ENCODE data around the gene WFDC6.
"Not testable (repeated sequence)": the region's sequence is repeated elsewhere in the genome, so short reads cannot be mapped to it uniquely, and the experiment has no call there.

The WFDC6 gene

DNA sequence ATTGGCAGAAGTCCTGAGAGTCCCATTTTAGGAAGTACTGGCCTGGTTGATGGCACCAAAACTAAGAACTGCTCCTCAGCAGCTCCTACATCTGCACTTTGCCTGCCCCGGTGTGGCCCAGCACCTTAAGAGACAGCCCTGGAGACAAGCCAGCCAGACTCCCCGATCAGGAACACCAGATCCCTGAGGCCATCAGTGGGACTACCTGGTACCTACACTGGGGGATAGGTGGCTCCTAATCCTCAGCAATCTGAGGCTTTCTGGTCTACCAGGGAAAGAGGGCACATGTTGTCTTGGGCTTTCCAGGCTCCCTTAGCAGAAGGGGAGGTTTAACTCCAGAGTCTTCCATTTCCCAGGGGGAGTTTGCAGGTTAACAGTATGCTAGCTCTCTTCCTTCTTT is at the start of gene WFDC6:
Gene WFDC6 (minus strand): TSS at position 101 of the 400 bp plus-strand sequence. CDS start 75 bp downstream, at position 26.
- no peak for DNase-seq (ENCODE audit: low spot score)

GRCh38 chr20:45588800-45589199 is 49.5 kb upstream of the WFDC6 start:
- no peak for DNase-seq (ENCODE audit: low spot score)

DNA sequence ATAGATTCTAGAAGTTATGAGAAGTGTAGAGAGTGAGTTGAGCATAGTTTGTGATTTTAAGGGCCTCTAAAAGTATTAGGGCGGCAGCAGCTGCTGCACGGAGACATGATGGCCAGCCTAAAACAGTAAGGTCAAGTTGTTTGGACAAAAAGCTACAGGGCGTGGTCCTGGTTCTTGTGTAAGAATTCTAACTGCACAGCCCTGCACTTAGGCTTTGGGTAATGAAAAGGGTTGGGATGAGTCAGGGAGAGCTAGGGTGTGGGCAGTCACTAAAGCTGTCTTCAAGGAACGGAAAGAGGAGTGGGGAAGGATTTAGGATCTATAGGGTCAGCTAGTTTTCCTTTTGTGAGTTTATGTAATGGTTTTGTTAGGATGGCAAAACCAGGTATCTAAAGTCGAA is 46.7 kb upstream of the WFDC6 start:
- not testable (repeated sequence) for DNase-seq (ENCODE audit: low spot score)

- DNase-seq (ENCODE audit: low spot score), result not testable (repeated sequence)
These were observed 45.0 kb upstream of the WFDC6 start for GRCh38 chr20:45584294-45584693.

DNA sequence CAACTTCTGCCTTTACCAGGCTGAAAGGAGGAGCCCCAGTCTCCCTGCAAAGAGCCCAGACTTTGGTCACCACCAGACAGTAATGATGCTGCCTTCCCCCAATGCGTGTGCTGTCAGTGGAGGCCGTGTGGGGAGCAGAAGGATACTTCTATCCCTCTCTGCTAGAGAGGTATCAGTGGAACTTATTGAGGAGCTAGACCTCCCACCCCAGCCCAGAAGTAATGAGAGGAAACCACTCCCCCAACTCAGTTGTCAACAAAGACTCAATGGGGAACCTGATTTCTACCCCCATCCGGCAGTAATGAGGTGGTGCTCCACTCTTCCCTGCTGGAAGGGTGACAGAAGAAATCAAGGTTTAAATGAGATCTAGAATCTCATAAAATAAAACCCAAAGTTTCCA is 44.2 kb upstream of the WFDC6 start:
- no peak for DNase-seq (ENCODE audit: low spot score)

GRCh38 chr20:45581702-45582101 is 42.4 kb upstream of the WFDC6 start:
- no peak for DNase-seq (ENCODE audit: low spot score)

DNA sequence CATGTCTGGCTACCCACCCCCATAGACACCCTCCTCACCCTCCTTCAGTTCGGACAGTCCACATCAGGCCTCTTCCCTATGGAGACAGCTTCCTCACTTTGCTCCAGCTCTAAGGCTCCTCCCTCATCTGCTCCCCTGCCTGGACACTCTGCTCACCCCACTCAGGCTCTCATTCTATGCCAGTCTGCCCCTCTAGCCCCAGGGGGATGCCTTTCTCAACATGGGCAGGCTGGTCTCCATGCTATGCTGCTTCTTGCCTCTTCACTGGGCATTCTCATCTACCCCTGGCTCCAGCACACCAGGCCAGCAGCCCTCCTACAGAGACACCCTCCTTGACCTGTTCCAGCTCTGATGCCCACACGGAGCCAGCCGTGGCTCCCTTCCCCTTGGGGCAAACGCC is 39.9 kb upstream of the WFDC6 start, which contains the start of gene WFDC8:
Gene WFDC8 (minus strand): TSS at position 101 of the 400 bp plus-strand sequence. CDS start 37 bp downstream, at position 64.
- DNase-seq (ENCODE audit: low spot score), result no peak

GRCh38 chr20:45578231-45578630 is 38.9 kb upstream of the WFDC6 start:
- no peak for DNase-seq (ENCODE audit: low spot score)

DNA sequence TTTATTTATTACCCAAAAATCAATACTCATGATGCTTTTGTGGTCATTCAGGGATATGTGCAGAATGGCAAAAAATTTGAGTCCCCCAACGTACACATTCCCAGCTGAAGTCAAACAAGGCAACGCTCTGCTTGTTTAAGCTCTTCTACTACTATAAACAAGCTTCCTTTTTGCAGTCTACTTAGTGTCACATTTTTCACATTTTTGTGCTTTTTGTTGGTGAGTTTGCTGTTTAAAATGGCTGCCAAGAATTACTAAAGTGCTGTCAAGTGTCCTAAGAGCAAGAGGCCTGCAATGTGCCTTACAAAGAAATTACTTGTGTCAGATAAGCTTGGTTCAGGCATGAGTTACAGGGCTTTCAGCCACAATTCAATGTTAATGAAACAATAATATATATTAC is 37.7 kb upstream of the WFDC6 start:
- no peak for DNase-seq (ENCODE audit: low spot score)

DNA sequence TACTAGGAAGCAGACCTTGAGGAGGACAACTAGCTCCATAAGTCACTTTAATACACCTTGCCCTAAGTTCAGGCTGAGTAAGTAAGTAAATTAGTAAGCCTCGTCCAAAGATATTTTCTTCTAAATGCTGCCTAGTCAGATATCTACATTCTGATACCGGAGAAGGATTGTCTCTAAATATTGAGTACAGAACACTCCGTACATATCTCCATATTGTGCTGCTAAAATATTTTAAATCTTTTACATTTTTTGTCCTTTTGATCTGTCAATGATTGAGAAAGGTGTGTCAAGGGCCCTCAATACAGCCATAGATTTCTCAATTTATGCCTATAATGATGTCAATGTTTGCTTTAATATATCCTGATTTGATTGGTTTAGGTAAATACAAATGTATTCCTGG is 36.6 kb upstream of the WFDC6 start:
- DNase-seq (ENCODE audit: low spot score), result no peak

DNA sequence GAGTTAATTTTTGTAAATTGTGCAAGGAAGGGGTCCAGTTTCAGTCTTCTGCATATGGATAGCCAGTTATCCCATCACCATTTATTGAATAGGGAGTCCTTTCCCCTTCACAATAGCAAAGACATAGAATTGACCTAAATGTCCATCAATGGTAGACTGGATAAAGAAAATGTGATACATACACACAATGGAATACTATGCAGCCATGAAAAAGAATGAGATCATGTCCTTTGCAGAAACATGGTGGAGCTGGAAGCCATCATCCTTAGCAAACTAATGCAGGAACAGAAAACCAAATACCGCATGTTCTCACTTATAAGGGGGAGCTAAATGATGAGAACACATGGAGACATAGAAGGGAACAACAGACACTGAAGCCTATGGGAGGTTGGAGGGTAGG is 30.4 kb upstream of the WFDC6 start:
- not testable (repeated sequence) for DNase-seq (ENCODE audit: low spot score)

DNA sequence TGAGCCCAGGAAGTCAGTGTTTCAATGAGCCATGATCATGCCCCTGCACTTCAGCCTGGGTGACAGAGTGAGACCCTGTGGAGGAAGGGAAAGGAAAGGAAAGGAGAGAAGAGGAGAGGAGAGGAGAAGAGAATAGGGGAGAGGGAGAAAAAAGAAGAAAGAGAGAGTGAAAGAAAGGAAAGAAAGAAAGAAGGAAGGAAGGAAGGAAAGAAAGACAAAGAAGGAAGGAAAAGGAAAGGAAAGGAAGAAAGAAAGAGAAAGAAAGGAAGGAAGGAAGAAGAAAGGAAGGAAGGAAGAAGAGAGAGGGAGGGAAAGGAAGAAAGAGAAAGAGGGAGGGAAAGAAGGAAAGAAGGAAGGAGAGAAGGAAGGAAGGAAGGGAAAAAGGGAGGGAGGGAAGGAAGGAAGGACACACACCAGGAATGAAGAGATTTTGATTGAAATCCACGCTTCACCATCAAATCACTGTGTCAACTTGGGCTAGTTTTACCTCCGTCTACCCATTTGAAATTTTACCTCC is 25.5 kb upstream of the WFDC6 start:
- DNase-seq (ENCODE audit: low spot score), result no peak

DNA sequence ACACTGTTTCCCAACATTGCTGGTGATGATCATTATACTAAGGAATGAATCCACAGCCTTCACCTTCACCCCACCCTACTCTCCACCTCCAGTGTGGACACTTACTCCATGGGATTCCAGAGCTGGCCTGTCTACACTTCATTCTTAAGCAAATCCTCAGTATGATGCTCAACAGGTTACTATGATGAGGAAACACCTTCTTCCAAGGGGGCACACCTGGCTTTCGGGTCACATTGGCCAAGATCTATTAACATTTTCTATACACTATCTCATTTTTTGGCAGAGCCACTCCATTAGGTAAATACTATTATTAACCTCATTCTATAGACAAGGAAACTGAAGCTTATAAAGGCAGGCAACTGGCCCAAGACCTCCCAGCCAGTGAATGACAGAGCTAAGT is 15.9 kb upstream of the WFDC6 start:
- no peak for DNase-seq (ENCODE audit: low spot score)

- DNase-seq (ENCODE audit: low spot score), result no peak
These were observed 13.2 kb upstream of the WFDC6 start for GRCh38 chr20:45552456-45552855.

- DNase-seq (ENCODE audit: low spot score), result no peak
These were observed 11.5 kb upstream of the WFDC6 start for GRCh38 chr20:45550765-45551164.

GRCh38 chr20:45548410-45548809 is 9.1 kb upstream of the WFDC6 start:
- DNase-seq (ENCODE audit: low spot score), result no peak

DNA sequence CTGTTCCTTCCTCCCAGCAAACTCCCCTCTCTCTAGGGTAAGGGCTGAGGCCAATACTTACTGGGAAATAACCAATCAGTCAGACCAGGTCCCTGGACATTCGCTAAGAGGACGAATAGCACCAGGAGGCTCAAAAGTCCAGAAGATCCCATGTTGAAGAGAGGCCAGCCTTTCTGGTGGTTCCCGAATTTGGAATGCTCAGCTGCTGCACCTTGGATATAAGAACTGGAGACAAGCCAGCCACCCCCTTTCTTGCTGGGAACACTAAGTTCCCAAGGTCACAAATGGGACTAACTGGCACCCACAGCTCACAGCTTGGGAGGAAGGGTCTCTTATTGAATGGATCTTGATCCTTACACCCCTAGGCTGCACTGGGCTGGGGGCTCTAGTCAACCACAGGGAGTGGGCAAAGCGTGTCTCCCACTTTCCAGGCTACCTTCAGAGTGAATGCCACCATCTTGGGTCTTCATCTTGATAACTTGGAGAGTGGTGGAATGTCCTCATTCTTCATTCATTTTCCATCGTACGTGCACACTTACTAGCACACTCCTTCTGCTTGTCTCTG is 8.0 kb upstream of the WFDC6 start, which contains the start of gene EPPIN:
Gene EPPIN (minus strand): TSS at position 196 of the 565 bp plus-strand sequence. CDS start 44 bp downstream, at position 152.
- no peak for DNase-seq (ENCODE audit: low spot score)

- peak; percentile 30 for DNase-seq (ENCODE audit: low spot score)
These were observed 6.6 kb upstream of the WFDC6 start for GRCh38 chr20:45545754-45546453.

DNA sequence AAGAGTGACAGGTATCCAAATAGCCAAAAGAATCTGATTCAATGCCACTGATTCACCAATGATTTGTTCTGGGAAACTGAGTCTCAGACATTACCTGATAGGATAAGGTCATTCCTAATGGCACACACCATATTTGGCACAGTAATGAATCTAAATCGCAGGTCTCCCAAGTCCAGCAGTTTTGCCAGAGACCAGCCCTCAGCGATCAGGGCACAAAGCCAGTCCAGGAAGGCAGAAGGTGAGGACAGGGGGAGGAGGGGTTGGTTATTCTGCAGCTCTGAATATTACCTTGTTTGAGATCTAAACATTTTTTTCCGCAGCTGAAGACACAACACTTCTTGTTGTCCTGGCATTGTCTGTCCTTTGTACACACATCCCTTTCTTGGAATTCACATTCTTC is 6.1 kb upstream of the WFDC6 start:
- no peak for DNase-seq (ENCODE audit: low spot score)

DNA sequence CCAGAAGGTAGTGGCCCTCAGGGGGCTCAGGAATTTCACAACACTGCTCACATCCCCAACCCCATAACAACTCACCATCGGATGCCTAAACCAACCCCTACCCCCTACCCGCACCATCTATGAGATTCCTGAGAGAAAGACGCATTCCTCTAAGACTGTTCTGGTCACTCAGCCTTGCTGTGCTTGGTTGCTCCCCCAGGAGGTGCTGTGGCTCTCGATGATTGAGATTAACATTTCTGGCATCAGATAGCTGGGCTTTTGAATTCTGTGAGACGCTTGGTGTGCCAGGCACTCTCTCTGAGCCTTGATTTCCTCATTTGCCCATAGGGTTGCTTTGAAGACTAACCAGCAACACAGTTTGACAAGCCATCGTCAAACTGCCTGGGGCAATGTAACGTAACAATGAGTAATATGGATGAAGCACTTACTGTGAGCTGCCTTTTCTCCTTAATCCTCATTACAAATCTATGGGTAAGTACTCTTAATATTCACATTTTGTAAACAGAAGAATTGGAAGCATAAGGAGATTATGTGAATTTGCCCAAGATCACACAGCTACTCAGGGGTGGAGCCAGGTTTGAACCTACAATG is 978 bp downstream of the WFDC6 start:
- no peak for DNase-seq (ENCODE audit: low spot score)

GRCh38 chr20:45527294-45527693 is 12.0 kb downstream of the WFDC6 start:
- DNase-seq (ENCODE audit: low spot score), result no peak

DNA sequence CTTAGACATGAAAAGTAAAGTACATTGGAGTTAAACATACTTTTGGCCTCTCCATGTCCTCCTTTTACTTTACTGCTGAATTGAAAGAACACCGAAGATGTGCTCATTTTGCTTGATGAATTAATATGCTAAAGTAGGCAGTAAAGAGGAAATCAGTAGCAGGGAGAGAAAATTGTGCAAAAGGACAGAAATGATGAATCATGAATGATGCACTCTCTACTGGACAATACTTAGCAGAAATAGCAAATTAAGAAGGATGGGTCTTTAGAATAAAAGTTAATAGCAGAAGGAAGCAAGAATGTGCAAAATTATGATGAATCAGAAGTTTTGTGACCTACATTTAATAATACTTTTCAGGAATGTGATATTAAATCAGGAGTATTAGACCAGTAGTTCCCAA is 15.5 kb downstream of the WFDC6 start:
- DNase-seq (ENCODE audit: low spot score), result no peak

- DNase-seq (ENCODE audit: low spot score), result no peak
These were observed 21.0 kb downstream of the WFDC6 start for GRCh38 chr20:45518282-45518681.
